IPS-20b (cell line): ENCODE data around the gene ERRFI1.
A peak's percentile ranks its signal among the peaks of the same experiment; 100 is the strongest.
"Not testable (repeated sequence)": the region's sequence is repeated elsewhere in the genome, so short reads cannot be mapped to it uniquely, and the experiment has no call there.

ENCODE experiments used
- H3K27ac ChIP-seq: one replicate; pipeline ENCODE4 v1.5.1; 2013; ENCODE audit warnings: low read length
- H3K27me3 ChIP-seq: 2 replicates; pipeline ENCODE4 v1.6.1; 2013; ENCODE audit warnings: mild to moderate bottlenecking, low read length, inconsistent platforms; ENCODE audit not compliant: insufficient read depth
- H3K36me3 ChIP-seq: 2 replicates; pipeline ENCODE4 v1.6.1; 2013; ENCODE audit warnings: low read depth, mild to moderate bottlenecking, inconsistent platforms, low read length, moderate library complexity; ENCODE audit not compliant: insufficient read depth
- H3K4me1 ChIP-seq: 2 replicates; pipeline ENCODE4 v1.6.1; 2013; ENCODE audit warnings: mild to moderate bottlenecking, control low read depth, inconsistent platforms, low read length, moderate library complexity; ENCODE audit not compliant: insufficient read depth
- H3K4me3 ChIP-seq: 2 replicates; pipeline ENCODE4 v1.5.1; 2013; ENCODE audit warnings: mild to moderate bottlenecking, low read length, inconsistent platforms
- H3K9ac ChIP-seq: 2 replicates; pipeline ENCODE4 v1.6.1; 2013; ENCODE audit warnings: low read depth, mild to moderate bottlenecking, inconsistent platforms, low read length, moderate library complexity
- H3K9me3 ChIP-seq: 2 replicates; pipeline ENCODE4 v1.6.1; 2013; ENCODE audit warnings: mild to moderate bottlenecking, low read depth, low read length, inconsistent platforms; ENCODE audit not compliant: insufficient read depth

ERRFI1 gene, protein sequence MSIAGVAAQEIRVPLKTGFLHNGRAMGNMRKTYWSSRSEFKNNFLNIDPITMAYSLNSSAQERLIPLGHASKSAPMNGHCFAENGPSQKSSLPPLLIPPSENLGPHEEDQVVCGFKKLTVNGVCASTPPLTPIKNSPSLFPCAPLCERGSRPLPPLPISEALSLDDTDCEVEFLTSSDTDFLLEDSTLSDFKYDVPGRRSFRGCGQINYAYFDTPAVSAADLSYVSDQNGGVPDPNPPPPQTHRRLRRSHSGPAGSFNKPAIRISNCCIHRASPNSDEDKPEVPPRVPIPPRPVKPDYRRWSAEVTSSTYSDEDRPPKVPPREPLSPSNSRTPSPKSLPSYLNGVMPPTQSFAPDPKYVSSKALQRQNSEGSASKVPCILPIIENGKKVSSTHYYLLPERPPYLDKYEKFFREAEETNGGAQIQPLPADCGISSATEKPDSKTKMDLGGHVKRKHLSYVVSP

DNA sequence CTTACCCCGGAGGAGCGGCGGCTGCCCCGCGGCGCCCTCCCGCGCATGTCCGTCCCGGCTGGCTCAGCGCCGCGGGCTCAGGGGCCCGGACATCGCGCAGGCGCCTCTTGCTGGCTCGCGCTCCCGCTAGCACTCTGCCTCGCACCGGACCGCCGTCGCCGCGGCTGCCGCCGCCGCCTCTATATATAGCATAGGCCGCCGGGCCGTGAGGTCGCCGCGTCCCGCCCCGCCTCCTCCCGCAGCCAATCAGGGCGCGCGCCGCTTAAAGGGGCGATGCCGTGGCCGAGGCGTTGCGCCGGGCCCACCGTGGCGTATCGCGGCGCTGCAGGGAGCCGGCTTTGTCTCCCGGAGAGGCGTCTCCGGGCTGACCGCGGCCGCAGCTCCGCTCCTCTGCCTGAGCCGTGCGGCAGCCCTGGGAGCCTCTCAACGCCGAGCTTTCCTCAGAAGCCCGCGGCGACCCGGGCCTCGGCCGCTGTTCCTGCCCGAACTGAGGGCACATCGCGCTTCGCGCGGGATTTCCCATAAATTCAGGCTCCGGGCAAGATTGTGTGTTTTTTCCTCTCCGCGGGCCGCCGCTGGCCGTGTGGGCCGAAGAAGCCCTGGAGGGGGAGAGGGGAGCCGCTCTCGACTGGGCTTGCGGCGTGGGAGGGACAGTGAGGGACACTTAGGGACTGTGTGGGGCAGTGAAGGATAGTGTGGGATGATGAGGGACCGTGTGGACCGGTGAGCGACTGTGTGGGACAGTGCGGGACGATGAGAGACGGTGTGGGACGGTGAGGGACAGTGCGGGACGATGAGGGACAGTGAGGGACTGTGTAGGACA lies at the start of gene ERRFI1:
TSS of gene ERRFI1 (minus strand) at position 157 of the 823 bp plus-strand sequence. CDS start 10,690 bp downstream, outside the sequence.
- Histone ChIP-seq H3K4me3 (peak within 1 kb of the TSS; percentile 78), H3K9me3 (no peaks in the 10 kb centered on the region), H3K4me1 (peaks cover 43% of the 10 kb centered on the region), H3K36me3 (no peaks in the 10 kb centered on the region), H3K9ac (peak within 1 kb of the TSS; percentile 69), H3K27me3 (peaks cover 22% of the 10 kb centered on the region), H3K27ac (no peak within 1 kb of the TSS)

DNA sequence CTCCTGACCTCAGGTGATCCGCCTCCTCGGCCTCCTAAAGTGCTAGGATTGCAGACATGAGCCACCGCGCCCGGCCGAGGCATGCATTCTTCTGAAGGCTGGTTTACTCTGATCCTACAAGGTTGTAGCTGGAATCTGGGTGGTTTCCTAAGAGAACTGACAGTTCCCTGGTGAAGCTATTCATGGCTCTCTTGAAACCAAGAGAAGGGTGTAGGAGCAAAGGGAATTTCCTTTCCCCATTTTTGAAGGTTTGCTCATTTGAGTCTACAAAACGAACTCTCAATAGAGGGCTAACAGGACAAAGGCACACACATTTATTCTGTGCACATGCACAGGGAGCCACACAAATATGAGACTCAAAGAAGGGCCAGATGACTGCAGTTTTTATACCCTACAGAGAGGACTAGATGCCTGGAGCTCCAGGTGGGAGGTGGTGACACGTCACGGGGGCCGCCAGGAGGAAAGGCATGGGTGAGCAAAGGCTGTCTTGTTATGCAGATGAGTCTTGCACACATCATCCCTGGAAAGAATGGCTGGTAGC lies 49.5 kb upstream of the ERRFI1 start:
- Histone ChIP-seq H3K36me3 (no peaks in the 10 kb centered on the region), H3K9me3 (no peaks in the 10 kb centered on the region), H3K27ac (no peak overlapping the region), H3K4me1 (peaks cover 24% of the 10 kb centered on the region), H3K4me3 (no peak overlapping the region), H3K27me3 (no peaks in the 10 kb centered on the region), H3K9ac (no peak overlapping the region)

DNA sequence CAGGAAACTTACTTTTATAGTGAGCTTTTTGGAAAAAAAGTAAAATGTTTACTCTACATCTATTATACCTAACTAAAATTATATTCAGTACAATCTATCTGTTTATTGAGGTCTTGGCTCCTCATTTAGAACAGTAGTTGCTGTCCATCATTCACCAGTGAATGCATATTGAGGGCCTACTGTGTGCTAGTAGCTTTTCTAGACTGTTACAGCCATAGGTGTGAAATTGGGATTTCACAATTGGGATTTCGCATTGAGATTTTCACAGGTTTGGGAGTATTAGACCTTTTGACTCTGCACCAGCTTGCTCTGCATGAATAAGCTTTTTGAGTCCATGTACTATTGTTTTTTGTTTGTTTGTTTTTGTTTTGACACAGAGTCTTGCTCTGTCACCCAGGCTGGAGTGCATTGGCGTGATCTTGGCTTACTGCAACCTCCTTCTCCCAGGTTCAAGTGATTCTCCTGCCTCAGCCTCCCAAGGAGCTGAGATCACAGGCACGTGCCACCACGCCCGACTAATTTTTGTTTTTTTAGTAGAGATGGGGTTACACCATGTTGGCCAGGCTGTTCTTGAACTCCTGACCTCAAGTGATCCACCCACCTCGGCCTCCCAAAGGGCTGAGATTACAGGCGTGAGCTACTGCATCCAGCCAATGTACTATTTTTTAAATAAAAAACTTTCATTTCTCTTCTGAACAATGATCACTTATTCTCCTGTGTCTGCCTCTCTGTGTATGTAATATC lies 47.2 kb upstream of the ERRFI1 start:
- no peak overlapping the region for H3K9ac ChIP-seq
- no peak overlapping the region for H3K4me3 ChIP-seq
- no peaks in the 10 kb centered on the region for H3K36me3 ChIP-seq
- no peaks in the 10 kb centered on the region for H3K27me3 ChIP-seq
- no peaks in the 10 kb centered on the region for H3K9me3 ChIP-seq
- H3K4me1 ChIP-seq = peaks cover 25% of the 10 kb centered on the region
- no peak overlapping the region for H3K27ac ChIP-seq

DNA sequence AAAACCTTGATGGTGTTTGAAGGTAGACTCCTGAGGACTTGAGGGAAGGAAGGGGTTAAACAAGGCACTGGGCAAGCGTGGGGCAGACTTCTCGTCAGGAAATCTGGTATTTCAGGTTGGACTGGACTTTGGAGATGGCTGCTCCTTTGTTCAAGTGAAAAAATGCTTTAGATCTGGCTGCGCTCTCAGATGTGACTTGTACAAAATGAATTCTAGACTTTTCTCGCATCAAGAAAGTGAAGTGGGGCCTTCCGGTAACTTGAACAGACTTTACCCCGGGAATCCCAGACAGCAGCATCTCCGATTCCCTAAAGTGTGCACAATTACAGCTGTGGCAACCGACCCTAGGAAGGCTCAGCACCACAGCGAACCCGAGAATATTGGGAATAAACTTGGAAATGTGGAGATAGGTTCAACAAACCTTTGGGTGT lies 44.3 kb upstream of the ERRFI1 start:
- Histone ChIP-seq H3K4me3 (peak overlapping the region; percentile 2; the same call in 1 of the 2 replicates), H3K4me1 (peaks cover 12% of the 10 kb centered on the region), H3K9me3 (no peaks in the 10 kb centered on the region), H3K36me3 (no peaks in the 10 kb centered on the region), H3K9ac (peak overlapping the region; percentile 19; the same call in 1 of the 2 replicates), H3K27me3 (no peaks in the 10 kb centered on the region), H3K27ac (no peak overlapping the region)

DNA sequence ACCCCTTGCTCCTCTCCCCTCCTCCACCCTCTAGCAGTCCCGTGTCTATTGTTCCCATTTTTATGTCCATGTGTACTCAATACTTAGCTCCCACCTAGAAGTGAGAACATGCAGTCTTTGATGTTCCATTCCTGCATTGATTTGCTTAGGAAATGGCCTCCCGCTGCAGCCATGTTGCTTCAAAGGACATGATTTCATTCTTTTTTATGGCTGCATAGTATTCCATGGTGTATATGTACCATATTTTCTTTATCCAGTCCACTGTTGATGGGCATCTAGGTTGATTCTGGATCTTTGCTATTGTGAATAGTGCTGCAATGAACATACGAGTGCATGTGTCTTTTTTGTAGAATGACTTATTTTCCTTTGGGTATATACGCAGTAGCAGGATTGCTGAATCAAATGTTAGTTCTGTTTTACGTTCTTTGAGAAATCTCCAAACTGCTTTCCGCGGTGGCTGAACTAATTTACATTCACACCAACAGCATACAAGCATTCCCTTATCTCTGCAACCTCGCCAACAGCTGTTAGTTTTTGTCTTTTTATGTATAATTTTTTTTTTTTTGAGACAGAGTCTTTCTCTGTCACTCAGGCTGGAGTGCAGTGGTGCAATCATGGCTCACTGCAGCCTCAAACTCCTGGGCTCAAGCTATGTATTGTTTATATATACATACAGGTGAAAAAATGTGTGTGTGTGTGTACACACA lies 43.7 kb upstream of the ERRFI1 start:
- peaks cover 12% of the 10 kb centered on the region for H3K4me1 ChIP-seq
- not testable (repeated sequence) for H3K9ac ChIP-seq, H3K4me3 ChIP-seq, H3K27me3 ChIP-seq, H3K9me3 ChIP-seq, H3K36me3 ChIP-seq, H3K27ac ChIP-seq

DNA sequence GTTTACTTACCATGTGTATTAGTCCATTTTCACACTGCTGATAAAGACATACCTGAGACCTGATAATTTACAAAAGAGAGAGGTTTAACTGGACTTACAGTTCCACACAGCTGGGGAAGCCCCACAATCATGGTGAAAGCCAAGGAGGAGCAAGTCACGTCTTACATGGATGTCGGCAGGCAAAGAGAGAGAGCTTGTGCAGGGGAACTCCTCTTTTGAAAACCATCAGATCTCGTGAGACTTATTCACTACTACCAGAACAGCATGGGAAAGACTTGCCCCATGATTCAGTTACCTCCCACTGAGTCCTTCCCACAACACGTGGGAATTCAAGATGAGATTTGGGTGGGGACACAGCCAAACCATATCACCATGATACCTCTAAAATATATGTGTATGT lies 39.3 kb upstream of the ERRFI1 start:
- Histone ChIP-seq H3K9me3 (no peaks in the 10 kb centered on the region), H3K4me1 (peaks cover 6% of the 10 kb centered on the region), H3K27me3 (no peaks in the 10 kb centered on the region), H3K4me3 (no peak overlapping the region), H3K9ac (no peak overlapping the region), H3K27ac (no peak overlapping the region), H3K36me3 (no peaks in the 10 kb centered on the region)

DNA sequence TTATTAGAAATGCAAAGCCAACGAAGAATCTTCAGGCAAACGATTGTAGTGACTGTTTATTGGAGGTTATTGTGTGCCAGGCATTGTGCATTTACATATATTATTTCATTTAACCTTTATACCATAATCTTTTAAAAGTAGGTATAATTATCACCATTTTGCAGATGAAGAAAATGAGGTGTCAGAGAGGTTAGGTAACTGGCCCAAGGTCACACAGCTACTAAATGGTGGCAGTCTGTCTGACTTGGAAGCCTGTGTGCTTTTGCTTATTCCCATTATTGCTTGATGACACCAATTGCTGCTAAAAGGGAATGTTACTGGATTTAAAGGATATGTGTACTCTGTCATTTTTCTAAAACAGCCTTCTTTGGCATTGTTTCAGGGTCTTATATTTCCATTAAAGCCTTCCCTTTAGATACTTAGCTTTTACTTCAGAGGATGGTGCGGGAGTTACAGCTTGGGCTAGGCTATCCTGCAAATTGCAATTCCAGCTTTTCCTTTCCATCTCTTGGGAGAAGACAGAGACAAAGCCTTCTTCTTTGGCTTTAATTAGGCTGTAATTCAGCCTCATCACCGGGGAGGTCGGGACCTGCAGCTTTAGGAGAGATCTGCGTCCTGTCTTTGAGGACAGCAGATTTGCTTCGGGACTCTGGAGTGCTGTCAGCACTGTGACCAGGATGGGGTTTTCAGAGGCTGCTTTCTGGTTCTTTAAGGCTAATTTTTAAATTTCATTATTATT lies 37.4 kb upstream of the ERRFI1 start:
- Histone ChIP-seq H3K27ac (no peak overlapping the region), H3K4me1 (no peaks in the 10 kb centered on the region)

DNA sequence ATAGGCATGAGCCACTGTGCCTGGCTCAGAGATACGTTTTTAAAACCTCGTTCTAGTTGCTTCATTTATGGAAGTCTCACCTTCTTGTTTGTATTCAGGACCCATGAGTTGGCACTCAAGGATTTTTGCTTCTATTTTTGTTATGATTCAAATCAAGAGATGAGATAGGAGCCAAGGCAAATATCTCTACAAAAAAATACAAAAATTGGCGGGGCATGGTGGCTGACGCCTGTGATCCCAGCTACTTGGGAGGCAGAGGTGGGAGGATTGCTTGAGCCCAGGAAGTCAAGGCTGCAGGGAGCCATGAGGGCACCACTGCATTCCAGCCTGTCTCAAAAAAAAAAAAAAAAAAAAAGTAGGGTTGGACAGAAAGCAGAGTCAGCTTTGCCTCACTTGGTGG lies 36.8 kb upstream of the ERRFI1 start:
- H3K36me3 ChIP-seq = no peaks in the 10 kb centered on the region
- H3K27me3 ChIP-seq = no peaks in the 10 kb centered on the region
- H3K27ac ChIP-seq = no peak overlapping the region
- H3K4me3 ChIP-seq = no peak overlapping the region
- H3K9ac ChIP-seq = no peak overlapping the region
- H3K4me1 ChIP-seq = no peaks in the 10 kb centered on the region
- H3K9me3 ChIP-seq = no peaks in the 10 kb centered on the region

More for the DNA sequence above, 37.4 kb upstream of the ERRFI1 start:
- Histone ChIP-seq H3K27me3 (no peaks in the 10 kb centered on the region), H3K9ac (no peak overlapping the region), H3K9me3 (no peaks in the 10 kb centered on the region), H3K36me3 (no peaks in the 10 kb centered on the region), H3K4me3 (no peak overlapping the region)

DNA sequence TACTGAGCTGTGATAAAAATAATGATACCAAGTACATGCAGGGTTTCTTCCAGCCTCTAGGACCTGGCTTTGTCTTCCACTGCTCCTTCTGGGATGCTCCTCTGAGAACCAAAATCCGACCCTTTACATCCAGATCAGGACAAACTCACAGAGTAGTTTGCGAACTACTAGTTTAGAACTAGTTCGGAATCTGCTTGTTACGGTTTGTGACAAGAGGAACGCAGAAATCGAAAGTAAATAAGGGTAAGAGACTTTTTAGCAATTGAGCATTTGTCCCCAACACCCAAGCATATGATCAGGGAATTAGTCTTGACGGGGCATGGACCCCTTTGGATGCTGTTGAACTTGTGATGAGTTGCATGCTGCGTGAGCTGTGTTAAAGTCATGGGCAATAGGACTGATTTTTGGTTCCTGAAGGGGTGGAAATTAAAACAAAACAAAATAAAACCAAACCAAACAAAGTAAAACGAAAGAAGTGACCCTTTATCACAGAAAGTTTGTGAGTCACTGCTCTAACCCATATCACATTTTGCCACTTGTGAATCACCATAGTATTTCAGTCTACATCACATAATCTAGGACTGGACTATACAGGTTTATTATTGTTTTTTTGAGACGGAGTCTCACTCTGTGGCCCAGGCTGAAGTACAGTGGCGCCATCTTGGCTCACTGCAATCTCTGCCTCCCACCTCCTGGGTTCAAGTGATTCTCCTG lies 35.7 kb upstream of the ERRFI1 start:
- Histone ChIP-seq H3K27me3 (no peaks in the 10 kb centered on the region), H3K4me1 (no peaks in the 10 kb centered on the region), H3K27ac (no peak overlapping the region), H3K36me3 (no peaks in the 10 kb centered on the region), H3K9me3 (no peaks in the 10 kb centered on the region), H3K9ac (no peak overlapping the region), H3K4me3 (no peak overlapping the region)

DNA sequence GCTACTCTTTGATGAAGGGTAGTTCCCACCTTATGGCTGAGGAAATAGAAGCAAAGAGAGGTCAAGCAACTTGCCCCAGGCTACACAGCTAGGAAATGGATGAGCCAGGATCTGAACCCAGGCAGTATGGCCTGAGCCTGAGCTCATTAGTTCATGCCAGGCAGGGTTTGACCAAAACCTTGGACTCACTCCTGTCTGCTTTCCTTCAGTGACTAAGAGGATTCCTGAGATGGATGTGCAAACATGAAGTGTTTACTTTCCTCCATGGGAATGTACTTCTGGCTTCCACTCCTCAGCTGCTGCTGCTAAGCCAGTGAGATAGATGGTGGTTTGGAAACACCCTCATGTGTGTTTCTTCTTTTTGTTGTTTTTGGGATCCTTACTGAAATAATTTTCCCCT lies 35.1 kb upstream of the ERRFI1 start:
- Histone ChIP-seq H3K27ac (no peak overlapping the region), H3K27me3 (no peaks in the 10 kb centered on the region), H3K9ac (no peak overlapping the region), H3K4me1 (no peaks in the 10 kb centered on the region), H3K4me3 (no peak overlapping the region), H3K36me3 (no peaks in the 10 kb centered on the region), H3K9me3 (no peaks in the 10 kb centered on the region)
